ENCODE data around the gene GRAMD4.
A peak's percentile ranks its signal among the peaks of the same experiment; 100 is the strongest.

GRAMD4 gene

GRCh38 chr22:46578824-46579561 lies 41.2 kb upstream of the GRAMD4 start:
- Mint-ChIP-seq H3K4me3 (peak overlapping the region; percentile 88), H3K36me3 (ENCODE audit: low read depth) (peaks cover 6% of the 10 kb centered on the region), H3K27me3 (ENCODE audit: low read depth, poor library complexity) (peaks cover 32% of the 10 kb centered on the region), H3K27ac (no peak overlapping the region), H3K9me3 (no peaks in the 10 kb centered on the region), H3K4me1 (peaks cover 55% of the 10 kb centered on the region)
- no peak for DNase-seq
- no peak for TF ChIP-seq CTCF (IDR thresholded peaks at IDR 0.05)

GRCh38 chr22:46579751-46580449 lies 40.3 kb upstream of the GRAMD4 start:
- peaks cover 10% of the 10 kb centered on the region for H3K36me3 Mint-ChIP-seq (ENCODE audit: low read depth)
- peaks cover 63% of the 10 kb centered on the region for H3K4me1 Mint-ChIP-seq
- H3K4me3 Mint-ChIP-seq, result peak overlapping the region; percentile 54
- no peaks in the 10 kb centered on the region for H3K9me3 Mint-ChIP-seq
- H3K27me3 Mint-ChIP-seq (ENCODE audit: low read depth, poor library complexity), result peaks cover 35% of the 10 kb centered on the region
- DNase-seq, result no peak
- no peak for TF ChIP-seq CTCF (IDR thresholded peaks at IDR 0.05)
- no peak overlapping the region for H3K27ac Mint-ChIP-seq

GRCh38 chr22:46580940-46581537 lies 39.1 kb upstream of the GRAMD4 start:
- Mint-ChIP-seq H3K27ac (no peak overlapping the region), H3K27me3 (ENCODE audit: low read depth, poor library complexity) (peaks cover 30% of the 10 kb centered on the region), H3K4me3 (no peak overlapping the region), H3K9me3 (no peaks in the 10 kb centered on the region), H3K36me3 (ENCODE audit: low read depth) (peaks cover 10% of the 10 kb centered on the region), H3K4me1 (peaks cover 53% of the 10 kb centered on the region)
- no peak for DNase-seq
- no peak for TF ChIP-seq CTCF (IDR thresholded peaks at IDR 0.05)

GRCh38 chr22:46581538-46582244 lies 38.5 kb upstream of the GRAMD4 start:
- no peak for TF ChIP-seq CTCF (IDR thresholded peaks at IDR 0.05)
- no peaks in the 10 kb centered on the region for H3K9me3 Mint-ChIP-seq
- peaks cover 10% of the 10 kb centered on the region for H3K36me3 Mint-ChIP-seq (ENCODE audit: low read depth)
- no peak overlapping the region for H3K27ac Mint-ChIP-seq
- no peak overlapping the region for H3K4me3 Mint-ChIP-seq
- no peak for DNase-seq
- H3K4me1 Mint-ChIP-seq, result peaks cover 52% of the 10 kb centered on the region
- peaks cover 30% of the 10 kb centered on the region for H3K27me3 Mint-ChIP-seq (ENCODE audit: low read depth, poor library complexity)

- TF ChIP-seq CTCF (IDR thresholded peaks at IDR 0.05), result no peak
- no peak overlapping the region for H3K4me3 Mint-ChIP-seq
- no peak for DNase-seq
- peaks cover 60% of the 10 kb centered on the region for H3K4me1 Mint-ChIP-seq
- peaks cover 10% of the 10 kb centered on the region for H3K36me3 Mint-ChIP-seq (ENCODE audit: low read depth)
- no peaks in the 10 kb centered on the region for H3K9me3 Mint-ChIP-seq
- peak overlapping the region; percentile 59 for H3K27ac Mint-ChIP-seq
- peaks cover 30% of the 10 kb centered on the region for H3K27me3 Mint-ChIP-seq (ENCODE audit: low read depth, poor library complexity)
Measured at GRCh38 chr22:46582281-46582933, 37.8 kb upstream of the GRAMD4 start.
